Uterus (tissue), 4 donors: Measurements from ENCODE around the gene SLC7A5. TPM values are rescaled to one million over a fixed set of nuclear protein-coding genes. Genes with fewer than 3 reads are reported as not detected.

Experiments
- DNase-seq, 2 donors: peaks; one replicate each; pipeline ENCODE4 v3.0.0-alpha.2; 2019 to 2020
- H3K27ac ChIP-seq, 2 donors: fragments of 200-600 bp; sonication (generic); 1 replicate in 1 of 2; 2 replicates in 1 of 2; pipeline ENCODE4 v1.5.1; 2016 to 2018
- H3K27me3 ChIP-seq, 2 donors: fragments of 200-600 bp; sonication (generic); one replicate each; pipeline ENCODE4 v1.5.1; 2018 to 2019; ENCODE audit warnings: control low read depth in 1 of 2
- H3K36me3 ChIP-seq, 2 donors: fragments of 200-600 bp; sonication (generic); one replicate each; pipeline ENCODE4 v1.5.1; 2019; ENCODE audit warnings: control low read depth in 1 of 2
- H3K4me1 ChIP-seq, 2 donors: fragments of 200-600 bp; sonication (generic); one replicate each; pipeline ENCODE4 v1.5.1; 2018 to 2019; ENCODE audit warnings: control low read depth in 1 of 2
- H3K4me3 ChIP-seq, 2 donors: fragments of 200-600 bp; sonication (generic); 1 replicate in 1 of 2; 2 replicates in 1 of 2; pipeline ENCODE4 v1.5.1; 2018 to 2019; ENCODE audit warnings: mild to moderate bottlenecking in 1 of 2
- H3K9me3 ChIP-seq, 2 donors: fragments of 200-600 bp; sonication (generic); one replicate each; pipeline ENCODE4 v1.5.1; 2019; ENCODE audit warnings: control low read depth in 1 of 2
- CTCF ChIP-seq, 4 experiments: fragments of 200-600 bp in 2 of 4; fragments of 450-650 bp in 2 of 4; sonication (generic) in 2 of 4; IDR thresholded peaks; one replicate each; pipeline ENCODE4 v1.5.1; 2016 to 2019; ENCODE audit warnings: antibody characterized with exemption in 4 of 4, mild to moderate bottlenecking in 2 of 4, moderate library complexity in 1 of 4
- POLR2A ChIP-seq, 2 donors: fragments of 450-650 bp; IDR thresholded peaks; one replicate each; pipeline ENCODE4 v1.6.1; 2016; ENCODE audit warnings: antibody characterized with exemption in 2 of 2, mild to moderate bottlenecking in 1 of 2, moderate library complexity in 1 of 2
- intact Hi-C: fragments of 100-400 bp; cut with DNase I; formaldehyde crosslinking; loops from one replicate; pipeline ENCODE4 v1.15.1; 2023; ENCODE audit warnings: low total_unique reads
- total RNA-seq, 4 donors: library from RNA; depleted of rRNA in 3 of 4; stranded (reverse); fragments of >200 nt in 3 of 4; gene quantifications; one replicate each; pipeline versions ENCODE4 v1.1.0 to v1.2.4, GENCODE V29; 2014 to 2023
- donor health status: DM: yes; HTN: yes; CAD: no.

SLC7A5 gene
- total RNA-seq, 4 donors from 2014 or later = 0.88 to 2.0 (median 1.3) TPM; not detected in 1

GRCh38 chr16:87837627-87838289 lies 31.5 kb downstream of the SLC7A5 start:
- Histone ChIP-seq H3K9me3 (no peaks in the 10 kb centered on the region), H3K27me3 (no peaks in the 10 kb centered on the region), H3K27ac (no peak overlapping the region), H3K36me3 (no peaks in the 10 kb centered on the region), H3K4me3 (no peak overlapping the region), H3K4me1 (no peaks in the 10 kb centered on the region)
- TF ChIP-seq CTCF (IDR thresholded peaks at IDR 0.05) (no peak), POLR2A (IDR thresholded peaks at IDR 0.05) (no peak)
- DNase-seq = no peak
- intact Hi-C loops = no loop called here

DNA sequence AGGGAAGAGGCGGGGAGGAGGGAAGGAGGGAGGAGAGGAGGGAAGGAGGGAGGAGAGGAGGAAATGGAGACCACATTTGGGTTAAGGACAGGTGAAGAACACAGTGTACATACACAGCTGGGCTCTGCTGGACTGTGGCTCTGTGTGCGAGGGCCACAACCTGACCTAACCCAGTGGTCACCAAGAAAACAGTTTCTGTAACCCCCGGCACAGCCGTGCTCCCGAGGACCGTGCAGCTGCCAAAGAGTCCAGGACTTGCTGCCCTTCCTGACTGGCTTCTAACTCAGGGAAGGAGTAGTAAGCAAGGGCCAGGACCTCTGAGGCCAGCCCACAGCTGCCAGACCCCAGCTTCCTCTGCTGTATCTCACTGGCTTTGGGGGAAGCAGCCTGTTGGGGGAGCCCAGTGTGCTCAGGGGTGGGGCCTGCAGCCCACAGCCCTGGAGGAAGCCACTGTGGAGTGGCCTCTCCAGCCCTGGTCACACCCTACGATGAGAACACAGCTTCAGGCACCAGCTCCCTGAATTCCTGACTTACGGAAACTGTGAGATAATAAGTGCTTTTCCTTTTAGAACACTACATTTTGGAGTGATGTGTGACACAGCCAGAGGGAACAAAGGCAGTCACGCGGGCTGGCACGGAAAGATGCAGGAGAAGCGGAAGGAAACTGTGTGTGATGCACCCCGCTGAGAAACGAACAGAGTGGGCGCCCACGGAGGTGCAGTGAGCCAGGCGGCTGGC lies 32.3 kb downstream of the SLC7A5 start:
- H3K27ac ChIP-seq = no peak overlapping the region
- no peaks in the 10 kb centered on the region for H3K36me3 ChIP-seq
- no peak for TF ChIP-seq POLR2A (IDR thresholded peaks at IDR 0.05)
- no peak for TF ChIP-seq CTCF (IDR thresholded peaks at IDR 0.05)
- DNase-seq = no peak
- H3K9me3 ChIP-seq = no peaks in the 10 kb centered on the region
- no peaks in the 10 kb centered on the region for H3K27me3 ChIP-seq
- no peaks in the 10 kb centered on the region for H3K4me1 ChIP-seq
- intact Hi-C loops = no loop called here
- H3K4me3 ChIP-seq = no peak overlapping the region

DNA sequence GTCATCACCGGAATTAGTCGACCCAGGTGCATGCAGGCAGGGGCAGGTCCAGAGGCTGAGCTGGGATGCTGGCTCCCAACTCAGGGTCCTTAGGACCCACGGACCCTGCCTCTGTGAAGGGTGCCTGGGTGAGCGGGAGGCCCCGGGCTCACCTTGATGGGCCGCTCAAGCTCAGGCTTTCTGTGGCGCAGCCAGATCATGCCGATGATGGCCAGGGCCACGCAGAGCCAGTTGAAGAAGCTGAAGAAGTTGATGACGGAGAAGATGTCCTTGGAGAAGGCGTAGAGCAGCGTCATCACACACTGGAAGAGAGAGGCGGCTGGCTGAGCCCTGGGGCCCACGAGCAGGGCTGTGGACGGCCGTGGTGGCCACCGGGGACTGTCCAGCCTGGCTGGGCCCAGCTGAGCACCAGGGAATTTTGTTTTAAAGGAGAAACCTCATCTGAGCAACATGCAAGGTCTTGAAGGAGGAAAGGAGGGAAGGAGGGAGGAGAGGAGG lies 32.9 kb downstream of the SLC7A5 start:
- TF ChIP-seq CTCF (IDR thresholded peaks at IDR 0.05) (no peak), POLR2A (IDR thresholded peaks at IDR 0.05) (no peak)
- Histone ChIP-seq H3K36me3 (no peaks in the 10 kb centered on the region), H3K4me1 (no peaks in the 10 kb centered on the region), H3K27me3 (no peaks in the 10 kb centered on the region), H3K27ac (no peak overlapping the region), H3K4me3 (no peak overlapping the region), H3K9me3 (no peaks in the 10 kb centered on the region)
- no peak for DNase-seq
- intact Hi-C loops = no loop called here

DNA sequence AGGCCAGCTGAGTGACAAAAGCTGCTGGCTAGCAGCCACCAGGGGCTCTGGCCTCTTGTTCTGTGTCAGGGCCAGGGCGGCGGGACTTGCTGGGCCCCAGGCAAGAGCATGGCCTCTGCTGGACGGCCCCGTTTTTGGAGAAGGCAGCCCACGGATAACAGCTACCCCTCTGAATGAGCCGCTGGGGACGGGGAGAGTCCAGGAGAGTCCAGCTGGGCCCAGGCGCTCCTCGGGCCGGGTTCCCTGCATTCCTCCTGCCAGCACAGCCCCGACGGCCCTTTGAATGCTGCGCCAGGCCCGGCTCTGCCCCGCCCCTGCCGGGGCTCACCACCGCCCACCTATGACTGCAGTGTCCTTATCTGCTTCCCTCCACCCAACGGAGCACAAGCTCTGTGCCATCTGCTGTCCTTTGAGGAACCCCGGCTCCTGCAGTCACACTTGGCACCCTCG lies 33.4 kb downstream of the SLC7A5 start:
- TF ChIP-seq POLR2A (IDR thresholded peaks at IDR 0.05) (no peak), CTCF (IDR thresholded peaks at IDR 0.05) (no peak)
- Histone ChIP-seq H3K4me1 (no peaks in the 10 kb centered on the region), H3K27me3 (no peaks in the 10 kb centered on the region), H3K36me3 (no peaks in the 10 kb centered on the region), H3K27ac (no peak overlapping the region), H3K4me3 (no peak overlapping the region), H3K9me3 (no peaks in the 10 kb centered on the region)
- DNase-seq = no peak
- intact Hi-C loops = no loop called here
